HG02571 (cell line): ENCODE results near the gene LRMDA.

Experiments used
- ATAC-seq: cut with Tn5 transposase; IDR thresholded peaks from one replicate; pipeline ENCODE4 v1.9.1; 2021; ENCODE audit warnings: mild to moderate bottlenecking, moderate library complexity; ENCODE audit not compliant: unreplicated experiment

Gene LRMDA

GRCh38 chr10:75431180-75432111 is at the start of gene LRMDA:
Gene LRMDA, plus strand, starts transcription at chr10:75431624.
- ATAC-seq, result no peak

- no peak for ATAC-seq
Observed at GRCh38 chr10:75386128-75386527, 45.3 kb upstream of the LRMDA start.

- no peak for ATAC-seq
Observed at GRCh38 chr10:75388082-75388481, 43.3 kb upstream of the LRMDA start.

GRCh38 chr10:75390178-75390577 is 41.2 kb upstream of the LRMDA start:
- ATAC-seq, result no peak

- ATAC-seq, result no peak
Observed at GRCh38 chr10:75392271-75392670, 39.2 kb upstream of the LRMDA start.

- no peak for ATAC-seq
Observed at GRCh38 chr10:75392744-75393143, 38.7 kb upstream of the LRMDA start.

GRCh38 chr10:75394221-75394620 is 37.2 kb upstream of the LRMDA start:
- ATAC-seq, result no peak

GRCh38 chr10:75395066-75395931 is 36.1 kb upstream of the LRMDA start:
- ATAC-seq, result no peak

- no peak for ATAC-seq
Observed at GRCh38 chr10:75395932-75396630, 35.3 kb upstream of the LRMDA start.

- ATAC-seq, result no peak
Observed at GRCh38 chr10:75396631-75397495, 34.6 kb upstream of the LRMDA start.

- ATAC-seq, result no peak
Observed at GRCh38 chr10:75397496-75398199, 33.8 kb upstream of the LRMDA start.

GRCh38 chr10:75398200-75398691 is 33.2 kb upstream of the LRMDA start:
- ATAC-seq, result no peak

GRCh38 chr10:75398692-75399460 is 32.5 kb upstream of the LRMDA start:
- no peak for ATAC-seq

GRCh38 chr10:75399461-75400162 is 31.8 kb upstream of the LRMDA start:
- peak; percentile 43 for ATAC-seq

- ATAC-seq, result no peak
Observed at GRCh38 chr10:75400163-75400770, 31.2 kb upstream of the LRMDA start.

GRCh38 chr10:75400771-75401568 is 30.5 kb upstream of the LRMDA start:
- no peak for ATAC-seq
